Measurements from ENCODE around the gene PIK3IP1. TPM values are rescaled to one million over a fixed set of nuclear protein-coding genes. Genes with fewer than 3 reads are reported as not detected.

PIK3IP1 gene
- total RNA-seq, 1 experiment from 2014 or later: 6.2 TPM

Other genes with a start within 250 kb of the PIK3IP1 start
- gene SMTN, start 211.2 kb downstream of the PIK3IP1 start, total RNA-seq (2022): 59.7 and 61.0 TPM in 2 replicates
- gene SELENOM, start 184.9 kb downstream of the PIK3IP1 start, total RNA-seq (2022): 2.5 TPM in 1 of 2 replicates, not detected in the other
- gene INPP5J, start 169.5 kb downstream of the PIK3IP1 start, total RNA-seq (2022): 4.1 and 4.2 TPM in 2 replicates
- not detected in 2 replicates for gene PLA2G3, start 152.0 kb downstream of the PIK3IP1 start, total RNA-seq (2022)
- gene RNF185, start 132.3 kb downstream of the PIK3IP1 start, total RNA-seq (2022): 19.5 and 20.2 TPM in 2 replicates
- 59.9 and 60.7 TPM in 2 replicates for gene LIMK2, start 80.2 kb downstream of the PIK3IP1 start, total RNA-seq (2022)
- 35.0 and 35.5 TPM in 2 replicates for gene PATZ1, start 53.9 kb upstream of the PIK3IP1 start, total RNA-seq (2022)
- gene DRG1, start 107.1 kb upstream of the PIK3IP1 start, total RNA-seq (2022): 68.8 and 75.2 TPM in 2 replicates
- gene EIF4ENIF1, start 197.4 kb upstream of the PIK3IP1 start, total RNA-seq (2022): 27.3 and 32.0 TPM in 2 replicates
- 59.2 and 61.4 TPM in 2 replicates for gene SFI1, start 204.0 kb upstream of the PIK3IP1 start, total RNA-seq (2022)